ENCODE results near the gene TMEM9B. TPM values are rescaled to one million over a fixed set of nuclear protein-coding genes. Genes with fewer than 3 reads are reported as not detected.
A peak's percentile ranks its signal among the peaks of the same experiment; 100 is the strongest.

TMEM9B gene
- total RNA-seq, 4 donors from 2014 or later: 31.9 to 44.4 (median 42.1) TPM

GRCh38 chr11:8914661-8915018, 49.6 kb downstream of the TMEM9B start:
- ATAC-seq (ENCODE audit: low FRiP score): no peak
- TF ChIP-seq, protein P1, sequence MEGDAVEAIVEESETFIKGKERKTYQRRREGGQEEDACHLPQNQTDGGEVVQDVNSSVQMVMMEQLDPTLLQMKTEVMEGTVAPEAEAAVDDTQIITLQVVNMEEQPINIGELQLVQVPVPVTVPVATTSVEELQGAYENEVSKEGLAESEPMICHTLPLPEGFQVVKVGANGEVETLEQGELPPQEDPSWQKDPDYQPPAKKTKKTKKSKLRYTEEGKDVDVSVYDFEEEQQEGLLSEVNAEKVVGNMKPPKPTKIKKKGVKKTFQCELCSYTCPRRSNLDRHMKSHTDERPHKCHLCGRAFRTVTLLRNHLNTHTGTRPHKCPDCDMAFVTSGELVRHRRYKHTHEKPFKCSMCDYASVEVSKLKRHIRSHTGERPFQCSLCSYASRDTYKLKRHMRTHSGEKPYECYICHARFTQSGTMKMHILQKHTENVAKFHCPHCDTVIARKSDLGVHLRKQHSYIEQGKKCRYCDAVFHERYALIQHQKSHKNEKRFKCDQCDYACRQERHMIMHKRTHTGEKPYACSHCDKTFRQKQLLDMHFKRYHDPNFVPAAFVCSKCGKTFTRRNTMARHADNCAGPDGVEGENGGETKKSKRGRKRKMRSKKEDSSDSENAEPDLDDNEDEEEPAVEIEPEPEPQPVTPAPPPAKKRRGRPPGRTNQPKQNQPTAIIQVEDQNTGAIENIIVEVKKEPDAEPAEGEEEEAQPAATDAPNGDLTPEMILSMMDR (IDR thresholded peaks at IDR 0.05): no peak
- DNase-seq (ENCODE audit: low spot score): no peak

DNA sequence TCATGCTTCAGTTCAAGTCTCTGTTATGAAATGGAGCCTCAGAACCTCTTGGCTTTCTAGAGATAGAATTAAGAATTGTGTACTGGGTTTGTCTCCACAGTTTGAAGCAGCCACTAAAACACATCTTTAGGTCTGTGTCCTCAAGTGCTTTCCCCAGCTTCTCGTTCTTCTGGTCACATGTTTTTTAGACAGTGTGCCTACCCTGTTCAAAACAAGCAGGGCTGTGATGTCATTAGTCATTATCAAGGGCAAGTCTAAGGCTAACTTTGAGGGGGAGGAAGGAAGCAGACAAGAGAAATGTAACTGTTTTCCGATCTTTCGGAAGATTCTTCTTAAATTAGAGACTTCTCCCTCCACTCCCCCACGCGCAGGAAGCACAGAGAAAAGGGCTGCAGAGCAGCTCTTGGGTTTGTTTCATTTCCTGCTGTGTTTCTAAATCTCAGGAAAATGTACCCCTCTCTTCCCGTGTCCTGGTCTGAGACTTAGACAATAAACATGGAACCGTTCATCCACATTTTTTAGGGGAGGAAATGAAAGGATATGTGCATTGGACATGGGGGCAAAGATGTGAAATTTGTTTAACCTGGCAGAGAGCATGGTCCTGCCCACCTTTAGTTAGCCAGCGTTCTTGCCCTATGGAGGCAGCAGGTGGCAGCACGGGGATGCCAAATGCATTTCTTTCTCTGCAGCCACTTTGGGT, 50.1 kb downstream of the TMEM9B start:
- DNase-seq (ENCODE audit: low spot score): no peak
- peak; percentile 56 for ATAC-seq (ENCODE audit: low FRiP score)
- TF ChIP-seq, protein P1 (IDR thresholded peaks at IDR 0.05): no peak

DNA sequence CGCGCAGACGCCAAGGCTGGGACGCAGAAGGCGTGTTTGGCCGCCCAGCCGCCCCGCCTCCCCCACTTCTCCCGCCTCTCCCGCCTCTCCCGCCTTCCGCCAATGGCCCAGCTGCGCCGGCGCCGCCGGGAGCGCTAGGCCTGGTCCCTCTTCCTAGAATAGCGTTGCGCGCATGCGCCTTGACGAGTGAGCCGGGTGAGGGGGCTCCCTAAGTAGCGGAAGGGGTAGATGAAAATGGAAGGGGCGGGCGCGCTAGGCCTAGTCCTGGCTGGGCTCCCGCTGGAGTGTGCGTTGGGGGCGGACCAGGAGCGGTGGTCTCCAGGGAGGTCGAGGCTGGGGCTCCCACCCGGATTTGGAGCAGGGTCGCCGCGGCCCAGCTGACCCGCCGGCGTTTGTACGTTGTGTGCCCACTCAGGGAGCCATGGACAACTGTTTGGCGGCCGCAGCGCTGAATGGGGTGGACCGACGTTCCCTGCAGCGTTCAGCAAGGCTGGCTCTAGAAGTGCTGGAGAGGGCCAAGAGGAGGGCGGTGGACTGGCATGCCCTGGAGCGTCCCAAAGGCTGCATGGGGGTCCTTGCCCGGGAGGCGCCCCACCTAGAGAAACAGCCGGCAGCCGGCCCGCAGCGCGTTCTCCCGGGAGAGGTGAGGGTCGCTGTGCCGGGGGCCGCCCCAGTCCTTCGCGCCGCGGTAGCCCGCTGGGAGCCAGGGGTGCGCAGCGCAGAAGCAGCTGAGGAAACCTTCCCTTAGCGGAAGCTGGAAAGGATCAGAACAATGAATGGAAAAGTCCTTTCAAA, 53.0 kb downstream of the TMEM9B start, which contains the start of gene AKIP1:
Gene AKIP1, plus strand, starts transcription at position 161 of the 795 bp plus-strand sequence. Its CDS starts 261 bp downstream, at position 422.
- TF ChIP-seq, protein P1 (IDR thresholded peaks at IDR 0.05): no peak
- DNase-seq (ENCODE audit: low spot score) (peak; percentile 80), ATAC-seq (ENCODE audit: low FRiP score) (peak; percentile 93)

DNA sequence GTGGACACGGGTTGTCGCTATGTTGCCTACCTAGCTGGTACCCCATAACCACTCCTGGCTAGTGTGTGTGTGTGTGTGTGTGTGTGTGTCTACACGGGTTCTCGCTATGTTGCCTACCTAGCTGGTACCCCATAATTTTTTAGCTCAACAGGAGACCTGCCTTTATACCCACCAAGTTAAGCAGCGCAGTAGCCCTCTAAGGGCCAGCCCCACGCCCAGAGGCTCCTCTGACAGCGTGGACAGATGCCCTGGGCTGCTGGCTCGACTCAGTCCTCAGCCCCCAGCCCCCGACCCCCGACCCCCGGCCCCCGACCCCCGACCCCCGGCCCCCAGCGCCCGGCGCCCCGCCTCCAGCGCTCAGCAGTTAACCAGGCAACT, 53.6 kb downstream of the TMEM9B start:
- TF ChIP-seq, protein P1 (IDR thresholded peaks at IDR 0.05): no peak
- ATAC-seq (ENCODE audit: low FRiP score) (no peak), DNase-seq (ENCODE audit: low spot score) (no peak)

- TF ChIP-seq, protein P1 (IDR thresholded peaks at IDR 0.05): no peak
- DNase-seq (ENCODE audit: low spot score) (no peak), ATAC-seq (ENCODE audit: low FRiP score) (no peak)
Measured at GRCh38 chr11:8908099-8908498, 56.1 kb downstream of the TMEM9B start.

DNA sequence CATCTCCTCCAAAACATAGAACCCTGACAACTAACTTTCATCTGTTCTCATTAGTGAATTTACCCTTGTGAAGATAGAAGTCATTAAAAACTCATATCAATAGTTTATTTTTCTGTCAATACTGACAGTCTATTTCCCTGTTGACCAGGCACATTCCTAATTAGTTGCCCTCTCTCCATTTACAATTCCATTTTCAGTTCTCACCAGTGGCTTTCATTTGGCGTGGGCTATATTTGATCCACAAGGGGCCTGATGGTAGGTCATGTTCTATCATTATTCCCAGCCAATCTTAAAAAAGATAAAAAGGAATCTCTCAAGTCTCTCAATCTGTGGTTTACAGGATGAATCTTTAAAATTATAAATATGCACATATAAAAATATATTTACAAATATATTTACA, 57.1 kb downstream of the TMEM9B start:
- ATAC-seq (ENCODE audit: low FRiP score) (no peak), DNase-seq (ENCODE audit: low spot score) (no peak)
- TF ChIP-seq, protein P1 (IDR thresholded peaks at IDR 0.05): no peak

Measured in omental fat pad (tissue), 4 donors.